Stimulated activated CD8-positive, alpha-beta memory T cell treated with anti-CD3 and anti-CD28 coated beads, Interleukin-7, amount 100 ng/mL, for 1 hour (primary cell): ENCODE results near the gene NFIB.

ENCODE experiments used
- DNase-seq, 2 donors: peaks; one replicate each; pipeline ENCODE4 v3.0.0-alpha.2; 2020; ENCODE audit warnings: low read depth in 2 of 2

Gene NFIB

GRCh38 chr9:14246951-14247350, 67.0 kb downstream of the NFIB start:
- DNase-seq = no peak

GRCh38 chr9:14245901-14246525, 67.9 kb downstream of the NFIB start:
- no peak for DNase-seq

- no peak for DNase-seq
Observed at GRCh38 chr9:14243514-14244042, 70.4 kb downstream of the NFIB start.

- DNase-seq = no peak
Observed at GRCh38 chr9:14242150-14242805, 71.7 kb downstream of the NFIB start.

GRCh38 chr9:14240537-14240936, 73.4 kb downstream of the NFIB start:
- DNase-seq = no peak

- DNase-seq = no peak
Observed at GRCh38 chr9:14238518-14238917, 75.4 kb downstream of the NFIB start.

GRCh38 chr9:14238079-14238478, 75.9 kb downstream of the NFIB start:
- no peak for DNase-seq

- no peak for DNase-seq
Observed at GRCh38 chr9:14236591-14236990, 77.3 kb downstream of the NFIB start.

GRCh38 chr9:14232111-14232510, 81.8 kb downstream of the NFIB start:
- no peak for DNase-seq

GRCh38 chr9:14231196-14231990, 82.5 kb downstream of the NFIB start:
- no peak for DNase-seq

GRCh38 chr9:14228602-14229001, 85.3 kb downstream of the NFIB start:
- no peak for DNase-seq

- no peak for DNase-seq
Observed at GRCh38 chr9:14226855-14227532, 86.9 kb downstream of the NFIB start.

GRCh38 chr9:14223081-14223480, 90.9 kb downstream of the NFIB start:
- no peak for DNase-seq

GRCh38 chr9:14222149-14222835, 91.6 kb downstream of the NFIB start:
- DNase-seq = no peak

GRCh38 chr9:14221558-14221957, 92.4 kb downstream of the NFIB start:
- no peak for DNase-seq

- DNase-seq = no peak
Observed at GRCh38 chr9:14221119-14221518, 92.8 kb downstream of the NFIB start.

GRCh38 chr9:14220256-14220655, 93.7 kb downstream of the NFIB start:
- DNase-seq = no peak

GRCh38 chr9:14219850-14220249, 94.1 kb downstream of the NFIB start:
- DNase-seq = no peak

GRCh38 chr9:14218253-14218652, 95.7 kb downstream of the NFIB start:
- DNase-seq = no peak

GRCh38 chr9:14216612-14217194, 97.2 kb downstream of the NFIB start:
- no peak for DNase-seq

GRCh38 chr9:14215614-14216013, 98.3 kb downstream of the NFIB start:
- DNase-seq = no peak
